GM21723 (cell line): ENCODE results near the gene GOLGA1.
"Not testable (repeated sequence)": the region's sequence is repeated elsewhere in the genome, so short reads cannot be mapped to it uniquely, and the experiment has no call there.

Experiments used
- ATAC-seq: cut with Tn5 transposase; IDR thresholded peaks from one replicate; pipeline ENCODE4 v1.9.1; 2021; ENCODE audit warnings: mild to moderate bottlenecking, moderate library complexity; ENCODE audit not compliant: unreplicated experiment

The GOLGA1 gene

DNA sequence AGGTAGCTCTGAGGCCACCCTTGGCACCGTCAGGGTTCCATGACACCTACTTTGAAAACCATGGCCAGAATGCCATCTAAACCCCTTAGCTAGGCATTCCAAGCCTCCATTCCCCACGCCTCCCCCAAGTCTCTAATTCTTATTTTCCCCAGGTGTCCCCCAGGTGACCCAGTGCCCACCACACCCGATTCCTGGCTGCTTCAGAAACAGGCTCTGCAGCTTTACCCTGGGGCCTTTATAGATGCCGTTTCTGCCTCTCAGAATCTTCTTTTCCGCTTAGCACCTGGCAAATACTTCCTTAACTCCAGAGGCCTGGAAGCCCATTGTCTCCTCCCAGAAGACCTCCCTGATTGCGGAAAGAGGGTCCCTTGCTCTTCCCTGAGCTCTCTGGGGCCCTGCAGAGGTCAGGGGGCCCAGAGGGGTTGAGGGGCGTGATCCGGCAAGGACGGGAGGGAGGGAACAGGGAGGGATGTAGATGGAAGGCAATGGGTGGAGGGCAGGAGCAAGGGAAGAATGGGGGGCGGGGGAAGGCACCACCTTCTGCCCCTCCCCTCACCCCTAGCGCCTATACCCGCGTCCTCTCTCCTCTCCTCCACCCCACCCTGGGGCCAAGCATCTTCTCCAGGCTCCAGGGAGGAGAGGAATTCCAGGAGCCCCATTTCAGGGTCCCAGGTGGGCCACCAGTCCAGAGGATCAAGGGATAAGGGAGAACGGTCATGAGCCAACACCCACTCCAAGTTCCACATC, 99.6 kb downstream of the GOLGA1 start:
- ATAC-seq: no peak

DNA sequence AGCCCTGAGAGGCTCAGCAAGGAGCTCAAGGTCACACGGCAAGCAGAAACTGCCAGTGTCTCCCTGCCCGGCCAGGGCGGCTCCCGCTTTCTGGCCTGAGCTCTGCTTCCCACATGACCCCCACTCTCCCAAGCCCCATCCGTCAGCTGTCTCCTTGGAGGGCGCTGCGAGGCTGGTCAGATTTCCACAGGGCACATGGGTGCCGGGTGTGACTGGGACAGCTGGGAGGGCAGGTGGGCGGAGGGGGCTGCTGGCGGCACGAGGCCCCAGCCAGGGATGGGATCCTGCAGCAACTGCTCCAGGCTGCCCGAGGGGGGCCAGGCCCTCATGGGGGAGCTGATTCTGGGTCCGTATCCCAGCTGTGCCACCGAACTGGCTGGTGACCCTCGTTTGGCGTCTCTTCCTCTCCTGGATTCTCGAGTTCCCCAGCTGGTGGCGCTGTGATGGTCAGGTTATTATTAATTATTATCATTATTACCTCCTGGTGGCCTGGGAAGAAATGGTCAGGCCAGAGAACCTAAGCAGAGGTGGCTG, 100.5 kb downstream of the GOLGA1 start:
- no peak for ATAC-seq

DNA sequence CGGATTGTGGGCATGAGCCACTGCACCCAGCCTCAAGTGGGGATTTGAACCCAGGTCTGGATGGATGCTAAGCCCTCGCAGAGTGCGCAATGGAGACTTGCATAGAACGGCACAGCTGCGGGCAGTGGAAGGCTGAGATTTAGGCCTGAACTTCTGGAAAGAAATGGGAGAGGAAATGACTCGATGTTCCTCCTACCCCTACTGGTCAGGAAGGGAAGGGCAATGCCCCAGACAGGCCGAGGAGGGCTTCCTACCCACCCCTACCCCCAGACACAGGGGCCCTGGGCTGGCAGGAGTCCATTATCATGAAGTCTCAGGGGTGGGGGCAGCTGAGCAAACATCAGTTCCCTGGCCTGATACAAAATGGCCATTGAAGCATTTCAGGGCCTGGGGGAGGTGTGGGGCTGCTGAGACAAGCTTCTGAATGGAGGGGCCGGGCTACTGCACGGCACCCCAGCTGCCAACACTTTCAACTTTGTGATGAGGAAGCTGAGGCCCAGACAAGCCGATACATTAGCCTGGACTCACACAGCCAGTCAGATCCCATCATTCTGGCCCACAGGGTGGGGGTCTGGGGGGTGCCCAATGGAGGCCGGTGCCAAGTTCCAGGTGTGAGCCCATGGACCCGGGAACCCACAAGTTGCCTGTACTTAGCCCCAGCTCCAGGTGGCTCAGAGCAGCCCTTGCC, 101.1 kb downstream of the GOLGA1 start:
- no peak for ATAC-seq

DNA sequence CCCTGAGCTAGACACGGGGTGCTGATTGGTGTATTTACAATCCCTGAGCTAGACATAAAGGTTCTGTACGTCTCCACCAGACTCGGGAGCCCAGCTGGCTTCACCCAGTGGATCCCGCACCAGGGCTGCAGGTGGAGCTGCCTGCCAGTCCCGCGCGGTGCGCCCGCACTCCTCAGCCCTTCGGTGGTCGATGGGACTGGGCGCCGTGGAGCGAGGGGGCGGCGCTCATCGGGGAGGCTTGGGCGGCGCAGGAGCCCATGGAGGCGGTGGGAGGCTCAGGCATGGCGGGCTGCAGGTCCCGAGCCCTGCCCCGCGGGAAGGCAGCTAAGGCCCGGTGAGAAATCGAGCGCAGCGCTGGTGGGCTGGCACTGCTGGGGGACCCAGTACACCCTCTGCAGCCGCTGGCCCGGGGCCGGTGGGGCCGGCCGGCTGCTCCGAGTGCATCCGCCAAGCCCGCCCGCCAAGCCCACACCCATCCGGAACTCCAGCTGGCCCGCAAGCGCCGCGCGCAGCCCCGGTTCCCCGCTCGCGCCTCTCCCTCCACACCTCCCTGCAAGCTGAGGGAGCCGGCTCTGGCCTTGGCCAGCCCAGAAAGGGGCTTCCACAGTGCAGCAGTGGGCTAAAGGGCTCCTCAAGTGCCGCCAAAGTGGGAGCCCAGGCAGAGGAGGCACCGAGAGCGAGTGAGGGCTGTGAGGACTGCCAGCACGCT, 102.2 kb downstream of the GOLGA1 start:
- ATAC-seq: not testable (repeated sequence)

DNA sequence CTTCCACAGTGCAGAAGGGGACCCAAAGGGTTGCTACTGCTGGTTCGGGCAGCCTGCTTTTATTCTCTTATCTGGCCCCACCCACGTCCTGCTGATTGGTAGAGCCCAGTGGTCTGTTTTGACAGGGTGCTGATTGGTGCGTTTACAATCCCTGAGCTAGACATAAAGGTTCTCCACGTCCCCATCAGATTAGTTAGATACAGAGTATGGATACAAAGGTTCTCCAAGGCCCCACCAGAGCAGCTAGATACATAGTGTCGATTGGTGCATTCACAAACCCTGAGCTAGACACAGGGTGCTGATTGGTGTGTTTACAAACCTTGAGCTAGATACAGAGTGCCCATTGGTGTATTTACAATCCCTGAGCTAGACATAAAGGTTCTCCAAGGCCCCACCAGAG, 102.8 kb downstream of the GOLGA1 start:
- not testable (repeated sequence) for ATAC-seq

DNA sequence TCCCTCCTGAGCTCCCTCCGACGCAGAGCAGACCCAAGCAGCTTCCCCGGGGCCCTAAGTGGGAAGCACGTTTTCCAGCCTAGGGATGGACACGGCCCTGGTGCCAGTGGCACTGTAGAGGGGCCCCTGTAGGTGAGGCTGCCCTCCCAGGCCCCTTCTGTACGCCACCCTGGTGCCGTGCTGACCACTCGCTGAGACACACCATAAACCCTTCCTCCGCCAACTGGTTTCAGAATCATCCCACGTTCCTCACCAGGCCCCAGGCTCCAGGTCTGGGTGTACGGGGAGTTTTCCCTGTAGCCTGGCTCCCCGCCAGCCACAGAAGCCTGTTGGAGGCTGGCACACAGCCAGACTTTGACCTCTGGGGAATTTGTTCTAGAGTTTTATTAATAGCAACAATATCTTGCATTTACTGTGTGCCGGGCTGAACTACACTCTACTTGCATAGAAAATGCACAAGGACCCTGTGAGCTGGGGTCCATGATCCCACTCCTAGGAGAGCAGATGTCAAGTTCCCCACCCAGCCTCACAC, 105.8 kb downstream of the GOLGA1 start:
- ATAC-seq: no peak

DNA sequence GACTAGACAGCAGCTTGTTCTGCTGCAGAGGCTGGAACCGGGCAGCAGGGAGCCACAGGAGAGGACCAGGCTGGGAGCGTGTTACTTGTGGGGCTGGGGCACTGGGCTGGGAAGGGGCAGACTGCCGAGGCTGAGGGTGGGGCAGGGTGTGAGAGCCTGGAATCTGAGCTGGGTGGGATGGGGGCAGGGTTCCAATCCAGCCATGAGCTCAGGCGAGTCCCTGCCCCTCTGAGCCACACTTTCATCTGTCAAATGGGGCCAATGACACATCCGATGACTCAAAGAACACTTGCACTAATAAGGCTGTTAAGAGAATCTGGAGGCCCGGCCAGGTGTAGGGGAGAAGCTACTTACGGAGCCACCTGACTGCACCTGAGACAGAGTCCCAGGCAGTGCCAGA, 106.3 kb downstream of the GOLGA1 start:
- ATAC-seq: no peak

DNA sequence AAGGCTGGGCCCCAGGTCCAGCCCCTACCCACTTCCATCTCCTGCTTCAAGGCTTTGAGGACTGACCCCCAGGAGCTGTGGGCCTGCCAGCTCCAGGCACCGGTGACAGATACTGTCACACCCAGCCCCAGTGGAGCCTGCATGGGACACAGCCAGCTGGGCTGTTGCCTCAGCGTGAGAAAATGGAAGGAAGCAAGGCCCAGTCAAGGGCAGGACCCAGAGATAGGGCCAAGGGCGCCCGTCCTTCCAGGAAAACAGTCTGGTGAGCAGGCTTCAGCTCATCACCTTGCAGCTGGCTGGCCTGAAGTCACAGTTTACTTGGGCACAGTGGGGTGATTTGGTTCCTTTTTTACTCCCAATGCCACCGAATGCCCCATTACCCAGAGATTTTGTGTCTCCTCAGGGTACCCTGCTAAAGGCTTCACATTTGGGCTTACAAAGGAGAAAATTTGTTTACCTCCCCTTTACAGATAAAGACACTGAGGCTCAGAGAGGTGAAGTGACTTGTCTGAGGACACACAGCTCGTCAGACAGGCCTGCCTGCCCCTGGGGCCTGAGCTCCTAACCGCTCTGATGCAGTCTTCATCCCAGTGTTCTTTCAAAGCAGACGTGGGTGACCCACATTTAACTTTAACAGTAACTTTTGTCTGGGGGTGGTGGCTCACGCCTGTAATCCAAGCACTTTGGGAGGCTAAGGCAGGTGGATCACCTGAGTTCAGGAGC, 109.1 kb downstream of the GOLGA1 start:
- no peak for ATAC-seq

DNA sequence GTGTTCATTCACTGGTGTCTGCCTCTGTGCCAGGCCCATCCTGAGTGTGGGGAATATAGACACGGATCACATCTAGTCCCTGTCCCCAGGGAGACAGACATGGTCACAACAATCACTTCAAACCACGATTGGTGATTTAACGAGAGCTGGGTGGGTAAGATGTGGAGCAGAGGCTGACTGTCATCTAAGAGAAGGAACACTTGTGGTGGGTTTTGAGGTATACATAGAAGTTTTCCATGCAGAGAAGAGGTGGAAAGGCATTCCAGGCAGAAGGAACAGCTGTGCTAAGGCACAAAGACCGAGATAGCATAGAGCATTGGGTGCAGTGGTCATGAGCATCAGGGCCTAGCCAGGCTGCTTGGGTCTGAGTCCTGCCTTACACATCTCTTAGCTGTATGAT, 110.3 kb downstream of the GOLGA1 start:
- no peak for ATAC-seq

DNA sequence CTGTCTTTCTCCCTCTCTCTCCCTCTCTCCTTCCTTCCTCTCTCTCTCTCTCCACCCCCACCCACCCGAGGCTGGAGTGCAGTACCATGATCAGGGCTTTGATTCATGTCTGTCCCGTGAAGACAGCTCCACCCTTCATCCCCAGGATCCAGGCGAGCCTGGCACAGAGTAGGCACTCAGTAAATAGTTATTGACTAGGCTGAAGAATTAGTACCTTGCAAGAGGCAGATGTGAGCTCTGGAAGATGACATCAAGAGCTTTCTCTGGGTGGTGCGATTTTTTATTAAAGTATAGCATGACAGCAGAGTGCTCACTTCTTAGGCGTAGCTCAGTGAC, 111.6 kb downstream of the GOLGA1 start:
- ATAC-seq: no peak

DNA sequence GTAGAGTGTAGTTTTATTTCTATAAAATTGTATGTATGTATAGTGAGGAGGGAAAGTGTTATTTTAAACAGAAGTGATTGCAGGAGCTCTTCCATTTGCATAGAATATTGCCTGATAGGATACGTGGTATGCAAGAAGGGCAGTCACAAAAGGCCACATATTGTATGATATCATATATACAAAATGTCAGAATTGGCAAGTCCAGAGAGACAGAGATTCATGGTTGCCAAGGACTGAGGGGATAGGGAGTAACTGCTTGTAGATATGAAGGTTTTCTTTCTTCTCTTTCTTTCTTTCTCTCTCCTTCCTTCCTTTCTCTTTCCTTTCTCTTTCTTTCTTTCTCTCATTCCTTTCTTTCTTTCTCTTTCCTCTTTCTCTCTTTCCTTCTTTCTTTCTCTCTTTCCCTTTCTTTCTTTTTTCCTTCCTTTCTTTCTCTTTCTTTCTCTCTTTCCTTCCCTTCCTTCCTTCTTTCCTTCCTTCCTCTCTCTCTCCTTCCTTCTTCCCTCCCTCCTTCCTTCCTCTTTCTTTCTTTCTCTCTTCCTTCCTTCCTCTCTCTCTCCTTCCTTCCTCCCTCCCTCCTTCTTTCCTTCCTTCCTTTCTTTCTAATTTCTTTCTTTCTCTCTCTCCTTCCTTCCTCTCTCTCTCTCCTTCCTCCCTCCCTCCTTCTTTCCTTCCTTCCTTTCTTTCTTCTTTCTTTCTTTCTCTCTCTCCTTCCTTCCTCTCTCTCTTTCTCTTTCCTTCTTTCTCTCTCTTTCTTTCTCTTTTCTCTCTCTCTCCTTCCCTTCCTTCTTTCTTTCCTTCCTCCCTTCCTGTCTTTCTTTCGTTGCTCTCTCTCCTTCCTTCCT, 112.2 kb downstream of the GOLGA1 start:
- no peak for ATAC-seq
